ENCODE measurements around the gene DNM3. TPM values are rescaled to one million over a fixed set of nuclear protein-coding genes. Genes with fewer than 3 reads are reported as not detected.

DNM3 gene
- polyA plus RNA-seq, 3 donors: 0.15 TPM; not detected in 2

DNA sequence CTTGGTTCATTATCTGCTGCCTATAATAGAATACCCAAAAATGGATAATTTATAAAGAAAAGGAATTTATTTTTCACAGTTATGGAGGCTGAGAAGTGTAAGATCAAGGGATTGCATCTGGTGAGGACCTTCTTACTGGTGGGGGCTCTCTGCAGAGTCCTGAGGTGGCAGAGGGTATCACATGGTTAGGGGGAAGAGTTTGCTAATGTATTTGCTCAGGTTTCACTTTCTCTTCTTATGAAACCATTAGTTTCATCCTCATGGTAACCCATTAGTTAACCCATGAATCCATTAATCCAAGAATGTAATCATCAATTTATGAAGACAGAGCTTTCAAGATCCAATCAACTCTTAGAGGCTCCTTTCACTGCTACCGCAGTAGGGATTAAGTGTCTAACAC lies 120.6 kb downstream of the DNM3 start:
- no peaks in the 10 kb centered on the region for H3K4me1 Mint-ChIP-seq
- no peaks in the 10 kb centered on the region for H3K36me3 Mint-ChIP-seq
- no peak overlapping the region for H3K4me3 Mint-ChIP-seq
- TF ChIP-seq, protein P1, sequence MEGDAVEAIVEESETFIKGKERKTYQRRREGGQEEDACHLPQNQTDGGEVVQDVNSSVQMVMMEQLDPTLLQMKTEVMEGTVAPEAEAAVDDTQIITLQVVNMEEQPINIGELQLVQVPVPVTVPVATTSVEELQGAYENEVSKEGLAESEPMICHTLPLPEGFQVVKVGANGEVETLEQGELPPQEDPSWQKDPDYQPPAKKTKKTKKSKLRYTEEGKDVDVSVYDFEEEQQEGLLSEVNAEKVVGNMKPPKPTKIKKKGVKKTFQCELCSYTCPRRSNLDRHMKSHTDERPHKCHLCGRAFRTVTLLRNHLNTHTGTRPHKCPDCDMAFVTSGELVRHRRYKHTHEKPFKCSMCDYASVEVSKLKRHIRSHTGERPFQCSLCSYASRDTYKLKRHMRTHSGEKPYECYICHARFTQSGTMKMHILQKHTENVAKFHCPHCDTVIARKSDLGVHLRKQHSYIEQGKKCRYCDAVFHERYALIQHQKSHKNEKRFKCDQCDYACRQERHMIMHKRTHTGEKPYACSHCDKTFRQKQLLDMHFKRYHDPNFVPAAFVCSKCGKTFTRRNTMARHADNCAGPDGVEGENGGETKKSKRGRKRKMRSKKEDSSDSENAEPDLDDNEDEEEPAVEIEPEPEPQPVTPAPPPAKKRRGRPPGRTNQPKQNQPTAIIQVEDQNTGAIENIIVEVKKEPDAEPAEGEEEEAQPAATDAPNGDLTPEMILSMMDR (IDR thresholded peaks at IDR 0.05): no peak
- no peak overlapping the region for H3K27ac Mint-ChIP-seq
- peaks cover 0 to 2% (median 0%) of the 10 kb centered on the region in 3 donors for H3K27me3 Mint-ChIP-seq (ENCODE audit: low read depth in 3 of 3)
- intact Hi-C loops (cut with micrococcal nuclease): no loop called here
- Histone ChIP-seq H2AFZ (ENCODE audit: insufficient read depth, low read depth, low read length, poor library complexity, severe bottlenecking) (no peak overlapping the region), H4K20me1 (ENCODE audit: insufficient read depth, low read length) (no peaks in the 10 kb centered on the region), H3K27me3 (ENCODE audit: control insufficient read depth in 2 of 2, insufficient read depth in 2 of 2, low read length in 2 of 2) (no peaks in the 10 kb centered on the region), H3K4me1 (ENCODE audit: control insufficient read depth in 1 of 2, insufficient read depth in 2 of 2, low read length in 2 of 2) (no peaks in the 10 kb centered on the region), H3K4me2 (replicated peaks; ENCODE audit: extremely low read depth, low read length, poor library complexity, severe bottlenecking) (no peak overlapping the region), H3K36me3 (replicated peaks in 1 of 2; ENCODE audit: control insufficient read depth in 1 of 2, insufficient read depth in 2 of 2, low read length in 2 of 2) (no peaks in the 10 kb centered on the region), H3K9ac (ENCODE audit: insufficient read depth, low read length, poor library complexity, severe bottlenecking) (no peak overlapping the region), H3K9me3 (replicated peaks in 1 of 2; ENCODE audit: control insufficient read depth in 1 of 2, insufficient read depth in 1 of 2, low read length in 2 of 2) (no peaks in the 10 kb centered on the region), H3K79me2 (ENCODE audit: insufficient read depth, low read length) (no peaks in the 10 kb centered on the region), H3K27ac (ENCODE audit: low read depth in 1 of 2, low read length in 2 of 2) (no peak overlapping the region), H3K4me3 (replicated peaks in 1 of 3; ENCODE audit: low read depth in 2 of 3, low read length in 3 of 3) (no peak overlapping the region)
- no CpG with 5 or more reads among the region's 1 CpG for WGBS (ENCODE audit: insufficient coverage)
- H3K9me3 Mint-ChIP-seq: peaks cover 0 to 1% (median 0%) of the 10 kb centered on the region in 7 donors
- no peak for DNase-seq

DNA sequence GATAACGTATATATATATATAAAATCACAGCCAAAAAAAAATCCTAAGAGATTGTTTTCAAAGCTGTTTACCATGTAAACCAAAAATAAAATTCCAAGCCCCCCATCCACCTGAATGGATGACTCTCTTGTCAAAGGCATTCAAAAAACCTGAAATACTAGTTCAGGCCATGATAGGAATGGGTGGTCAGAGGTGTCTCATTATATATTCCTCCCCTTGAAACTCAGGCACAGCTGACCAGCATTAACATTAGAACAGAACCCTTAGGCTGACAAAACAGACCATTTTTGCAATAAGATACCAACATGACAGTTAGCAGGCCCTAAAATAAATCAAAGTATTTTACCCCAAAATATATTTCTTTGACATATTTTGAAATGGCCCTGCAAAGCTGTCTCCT lies 122.5 kb downstream of the DNM3 start:
- no peak overlapping the region for H3K27ac Mint-ChIP-seq
- no peaks in the 10 kb centered on the region for H3K9me3 ChIP-seq (replicated peaks in 1 of 2; ENCODE audit: control insufficient read depth in 1 of 2, insufficient read depth in 1 of 2, low read length in 2 of 2)
- no peak overlapping the region for H2AFZ ChIP-seq (ENCODE audit: insufficient read depth, low read depth, low read length, poor library complexity, severe bottlenecking)
- H3K27me3 ChIP-seq (ENCODE audit: control insufficient read depth in 2 of 2, insufficient read depth in 2 of 2, low read length in 2 of 2): no peaks in the 10 kb centered on the region
- H3K4me2 ChIP-seq (replicated peaks; ENCODE audit: extremely low read depth, low read length, poor library complexity, severe bottlenecking): no peak overlapping the region
- H3K4me1 Mint-ChIP-seq: no peaks in the 10 kb centered on the region
- peaks cover 0 to 2% (median 0%) of the 10 kb centered on the region in 3 donors for H3K27me3 Mint-ChIP-seq (ENCODE audit: low read depth in 3 of 3)
- TF ChIP-seq, protein P1 (IDR thresholded peaks at IDR 0.05): no peak
- DNase-seq: no peak
- no peaks in the 10 kb centered on the region for H3K36me3 ChIP-seq (replicated peaks in 1 of 2; ENCODE audit: control insufficient read depth in 1 of 2, insufficient read depth in 2 of 2, low read length in 2 of 2)
- no peak overlapping the region for H3K27ac ChIP-seq (ENCODE audit: low read depth in 1 of 2, low read length in 2 of 2)
- no peaks in the 10 kb centered on the region for H3K79me2 ChIP-seq (ENCODE audit: insufficient read depth, low read length)
- peaks cover 0 to 1% (median 0%) of the 10 kb centered on the region in 7 donors for H3K9me3 Mint-ChIP-seq
- H3K9ac ChIP-seq (ENCODE audit: insufficient read depth, low read length, poor library complexity, severe bottlenecking): no peak overlapping the region
- no peaks in the 10 kb centered on the region for H4K20me1 ChIP-seq (ENCODE audit: insufficient read depth, low read length)
- H3K4me1 ChIP-seq (ENCODE audit: control insufficient read depth in 1 of 2, insufficient read depth in 2 of 2, low read length in 2 of 2): no peaks in the 10 kb centered on the region
- no peaks in the 10 kb centered on the region for H3K36me3 Mint-ChIP-seq
- no peak overlapping the region for H3K4me3 ChIP-seq (replicated peaks in 1 of 3; ENCODE audit: low read depth in 2 of 3, low read length in 3 of 3)
- H3K4me3 Mint-ChIP-seq: no peak overlapping the region
- intact Hi-C loops (cut with micrococcal nuclease): no loop called here
- no CpG with 5 or more reads among the region's 1 CpG for WGBS (ENCODE audit: insufficient coverage)
